Erythroblast (primary cell): ENCODE data around the gene PLXNA2.

Source experiments
- GATA1 ChIP-seq: IDR thresholded peaks from 2 replicates; pipeline ENCODE4 v1.6.1; 2011; ENCODE audit warnings: low read depth, mild to moderate bottlenecking, control low read depth, low read length, moderate library complexity
- POLR2A ChIP-seq: IDR thresholded peaks from 2 replicates; pipeline ENCODE4 v1.6.1; 2011; ENCODE audit warnings: mild to moderate bottlenecking, low read length

GRCh38 chr1:208058756-208059155 is 185.4 kb downstream of the PLXNA2 start:
- TF ChIP-seq POLR2A (no peak), GATA1 (no peak)
